ENCODE measurements around the gene SLC22A23. TPM values are rescaled to one million over a fixed set of nuclear protein-coding genes. Genes with fewer than 3 reads are reported as not detected.
A peak's percentile ranks its signal among the peaks of the same experiment; 100 is the strongest.

SLC22A23 gene
- total RNA-seq, 2 experiments from 2014 or later = 0.90 to 1.0 TPM

GRCh38 chr6:3281631-3282475 is 175.0 kb downstream of the SLC22A23 start:
- no peaks in the 10 kb centered on the region for H3K4me1 Mint-ChIP-seq (ENCODE audit: low read depth)
- no peak overlapping the region for H3K4me3 Mint-ChIP-seq
- ChIA-PET CTCF (interaction anchor here (1.1 to 6.4 kb wide), 5 partner anchors 10 to 450 kb away, joined by 3 to 98 read pairs (median 4); no protein-coding TSS in a partner anchor), POLR2A (no interaction called here)
- no peak for DNase-seq
- H3K9me3 Mint-ChIP-seq = no peaks in the 10 kb centered on the region
- H3K36me3 Mint-ChIP-seq = peaks cover 1% of the 10 kb centered on the region
- intact Hi-C loops (cut with micrococcal nuclease) = no loop called here
- H3K27me3 Mint-ChIP-seq = no peaks in the 10 kb centered on the region
- no peak overlapping the region for H3K27ac Mint-ChIP-seq

GRCh38 chr6:3280866-3281465 is 175.9 kb downstream of the SLC22A23 start:
- Mint-ChIP-seq H3K27me3 (no peaks in the 10 kb centered on the region), H3K4me1 (ENCODE audit: low read depth) (no peaks in the 10 kb centered on the region), H3K9me3 (no peaks in the 10 kb centered on the region), H3K36me3 (peaks cover 1% of the 10 kb centered on the region), H3K27ac (no peak overlapping the region), H3K4me3 (no peak overlapping the region)
- ChIA-PET CTCF (interaction anchor here (1.1 to 6.4 kb wide), 4 partner anchors 11 to 451 kb away, joined by 3 to 98 read pairs (median 4); no protein-coding TSS in a partner anchor), POLR2A (no interaction called here)
- no peak for DNase-seq
- intact Hi-C loops (cut with micrococcal nuclease) = no loop called here

DNA sequence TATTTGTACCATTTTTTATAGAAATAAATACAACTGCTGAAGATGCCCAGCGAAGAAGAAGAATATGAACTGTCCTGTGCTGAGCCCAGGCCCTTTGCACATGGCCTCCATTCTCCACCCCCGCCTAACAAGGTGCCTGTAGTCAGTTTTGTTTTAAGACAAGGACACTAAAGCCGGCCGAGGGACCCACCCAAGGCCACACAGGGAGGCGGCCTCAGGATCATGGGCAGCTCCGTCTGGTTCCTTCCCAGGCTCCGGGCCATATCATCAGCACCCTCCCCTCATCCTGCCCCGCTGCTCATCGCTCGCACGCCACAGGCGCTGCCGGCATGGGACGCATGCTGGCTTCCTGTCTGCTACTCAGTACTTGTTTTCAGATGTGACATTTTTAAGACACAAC is 176.8 kb downstream of the SLC22A23 start:
- no peaks in the 10 kb centered on the region for H3K9me3 Mint-ChIP-seq
- no peaks in the 10 kb centered on the region for H3K27me3 Mint-ChIP-seq
- no peak overlapping the region for H3K4me3 Mint-ChIP-seq
- H3K4me1 Mint-ChIP-seq (ENCODE audit: low read depth) = no peaks in the 10 kb centered on the region
- intact Hi-C loops (cut with micrococcal nuclease) = no loop called here
- CTCF ChIA-PET = interaction anchor here (0.6 to 6.4 kb wide), 19 partner anchors 8 to 614 kb away, joined by 3 to 98 read pairs (median 3); partner anchors contain the start of gene PSMG4
- no peak overlapping the region for H3K27ac Mint-ChIP-seq
- POLR2A ChIA-PET = no interaction called here
- peaks cover 1% of the 10 kb centered on the region for H3K36me3 Mint-ChIP-seq
- DNase-seq = no peak

DNA sequence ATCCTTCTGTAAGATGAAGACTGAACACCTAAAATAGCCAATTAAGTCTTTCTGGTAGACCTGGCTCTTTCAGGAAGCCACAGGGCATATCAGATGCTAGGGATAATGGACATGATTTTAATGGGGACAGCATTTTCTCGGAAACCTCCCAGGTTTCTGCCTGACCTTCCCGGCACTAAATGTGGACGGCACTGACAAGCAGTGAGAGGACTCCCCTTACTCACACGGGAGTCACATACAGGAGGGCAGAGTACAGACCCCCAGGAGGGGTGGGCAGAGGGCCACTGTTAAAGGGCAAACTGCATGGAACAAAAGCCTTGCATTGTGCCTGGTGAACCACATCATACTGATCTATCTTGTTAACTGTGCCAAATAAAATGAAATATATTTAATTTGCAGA is 178.2 kb downstream of the SLC22A23 start:
- POLR2A ChIA-PET = no interaction called here
- intact Hi-C loops (cut with micrococcal nuclease) = loop anchor here (1.0 to 10.0 kb wide), 3 partner anchors 179 to 726 kb away; partner anchors contain the start of gene SLC22A23

GRCh38 chr6:3277851-3278416 is 178.9 kb downstream of the SLC22A23 start:
- H3K4me1 Mint-ChIP-seq (ENCODE audit: low read depth) = peaks cover 15% of the 10 kb centered on the region
- ChIA-PET POLR2A (no interaction called here), CTCF (interaction anchor here (0.5 to 6.4 kb wide), 2 partner anchors 300 to 454 kb away, joined by 3 to 98 read pairs; no protein-coding TSS in a partner anchor)
- H3K27ac Mint-ChIP-seq = no peak overlapping the region
- peaks cover 2% of the 10 kb centered on the region for H3K36me3 Mint-ChIP-seq
- H3K27me3 Mint-ChIP-seq = no peaks in the 10 kb centered on the region
- H3K4me3 Mint-ChIP-seq = no peak overlapping the region
- no peaks in the 10 kb centered on the region for H3K9me3 Mint-ChIP-seq
- DNase-seq = no peak
- intact Hi-C loops (cut with micrococcal nuclease) = loop anchor here (5.0 to 10.0 kb wide), 2 partner anchors 179 to 727 kb away; partner anchors contain the start of gene SLC22A23

More for the DNA sequence above, 178.2 kb downstream of the SLC22A23 start:
- CTCF ChIA-PET = interaction anchor here (6.4 kb wide), 1 partner anchor 453 kb away, joined by 98 read pairs; no protein-coding TSS in a partner anchor
- peaks cover 8% of the 10 kb centered on the region for H3K4me1 Mint-ChIP-seq (ENCODE audit: low read depth)
- no peaks in the 10 kb centered on the region for H3K27me3 Mint-ChIP-seq
- no peak overlapping the region for H3K27ac Mint-ChIP-seq
- H3K9me3 Mint-ChIP-seq = no peaks in the 10 kb centered on the region
- peaks cover 1% of the 10 kb centered on the region for H3K36me3 Mint-ChIP-seq
- DNase-seq = no peak
- no peak overlapping the region for H3K4me3 Mint-ChIP-seq

DNA sequence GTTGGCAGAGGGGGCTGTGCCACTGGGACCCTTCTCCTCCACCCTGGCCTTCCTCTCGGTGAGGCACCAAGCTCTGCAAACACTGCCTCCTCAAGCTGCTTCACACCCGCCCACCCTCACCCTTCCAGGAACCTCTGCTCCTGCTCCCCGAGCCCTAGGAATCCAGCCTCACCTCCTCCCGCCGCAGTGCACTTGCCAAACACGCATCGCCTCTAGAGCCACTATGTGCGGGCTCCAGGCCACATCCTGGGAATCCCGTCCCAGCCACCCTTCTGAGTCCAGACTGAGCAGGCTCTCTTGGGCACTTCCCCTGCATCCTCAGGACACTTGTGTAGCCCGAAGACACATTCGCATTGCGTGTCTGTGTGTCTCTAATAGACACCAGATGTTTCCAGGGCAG is 179.6 kb downstream of the SLC22A23 start:
- Mint-ChIP-seq H3K4me3 (no peak overlapping the region), H3K9me3 (no peaks in the 10 kb centered on the region), H3K4me1 (ENCODE audit: low read depth) (peaks cover 20% of the 10 kb centered on the region), H3K36me3 (peaks cover 4% of the 10 kb centered on the region), H3K27me3 (no peaks in the 10 kb centered on the region), H3K27ac (no peak overlapping the region)
- intact Hi-C loops (cut with micrococcal nuclease) = loop anchor here (5.0 to 10.0 kb wide), 2 partner anchors 180 to 728 kb away; partner anchors contain the start of gene SLC22A23
- no peak for DNase-seq
- CTCF ChIA-PET = interaction anchor here (0.6 to 1.7 kb wide), 2 partner anchors 181 to 455 kb away, joined by 3 to 13 read pairs; no protein-coding TSS in a partner anchor
- POLR2A ChIA-PET = no interaction called here

DNA sequence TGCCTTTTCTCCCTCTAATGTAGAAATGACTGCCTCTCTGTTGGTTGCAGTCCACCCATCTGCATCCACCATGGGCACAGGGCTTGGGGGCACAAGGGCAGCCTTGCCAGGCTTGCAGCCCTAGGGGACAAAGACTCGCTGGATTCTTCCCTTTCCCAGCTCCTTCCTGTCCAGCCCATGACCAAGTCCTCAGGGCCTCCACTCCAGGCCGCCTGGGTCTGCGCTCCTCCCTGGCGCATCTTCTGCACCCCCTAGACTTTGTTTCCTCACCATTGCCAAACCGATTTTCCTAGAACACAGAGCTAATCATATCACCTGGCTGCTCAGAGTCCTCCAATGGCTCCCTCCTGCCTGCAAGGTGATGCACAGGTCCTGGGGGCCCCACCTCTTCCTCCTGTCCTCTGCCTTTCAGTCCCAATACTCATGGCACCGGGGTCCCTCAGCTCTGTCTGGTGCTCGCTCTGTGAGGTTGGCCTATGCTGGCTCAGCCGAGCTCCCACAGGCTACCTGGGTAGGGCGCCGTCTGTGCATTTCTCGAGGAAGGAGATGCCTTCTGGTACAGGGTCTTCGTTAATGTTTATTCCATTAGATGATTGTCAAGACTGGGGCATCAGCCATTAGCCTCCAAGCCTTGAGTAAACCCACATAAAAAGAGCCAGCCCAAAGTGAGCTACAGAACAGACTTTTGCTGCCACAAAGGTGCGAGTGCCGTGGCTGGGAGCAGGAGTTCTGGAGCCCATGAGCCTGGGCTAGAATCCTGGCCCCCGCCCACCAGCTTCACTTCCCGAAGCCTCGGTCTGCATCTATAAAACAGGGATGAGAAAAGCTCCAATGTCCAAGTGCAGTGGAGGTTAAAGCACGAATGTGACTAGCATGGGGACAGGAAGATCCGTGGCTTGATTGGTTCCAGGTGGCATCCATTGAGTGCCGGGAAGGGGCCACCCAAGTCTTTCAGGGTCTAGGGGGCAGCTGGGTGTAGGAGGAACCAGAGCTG is 180.4 kb downstream of the SLC22A23 start:
- CTCF ChIA-PET = interaction anchor here (0.6 to 1.7 kb wide), 3 partner anchors 25 to 456 kb away, joined by 3 to 13 read pairs (median 3); no protein-coding TSS in a partner anchor
- DNase-seq = no peak
- Mint-ChIP-seq H3K9me3 (no peaks in the 10 kb centered on the region), H3K4me1 (ENCODE audit: low read depth) (peaks cover 26% of the 10 kb centered on the region), H3K27me3 (no peaks in the 10 kb centered on the region), H3K27ac (no peak overlapping the region), H3K36me3 (peaks cover 9% of the 10 kb centered on the region), H3K4me3 (no peak overlapping the region)
- intact Hi-C loops (cut with micrococcal nuclease) = loop anchor here (5.0 to 10.0 kb wide), 2 partner anchors 181 to 728 kb away; partner anchors contain the start of gene SLC22A23
- POLR2A ChIA-PET = no interaction called here

- Mint-ChIP-seq H3K27me3 (no peaks in the 10 kb centered on the region), H3K27ac (peak overlapping the region; percentile 44), H3K36me3 (peaks cover 16% of the 10 kb centered on the region), H3K4me3 (no peak overlapping the region), H3K4me1 (ENCODE audit: low read depth) (peaks cover 33% of the 10 kb centered on the region), H3K9me3 (no peaks in the 10 kb centered on the region)
- intact Hi-C loops (cut with micrococcal nuclease) = loop anchor here (10.0 kb wide), 1 partner anchor 731 kb away; no protein-coding TSS in a partner anchor
- DNase-seq = peak; percentile 30
- POLR2A ChIA-PET = interaction anchor here (1.2 kb wide), 1 partner anchor 15 kb away, joined by 4 read pairs; the partner anchor contains the start of gene PSMG4
- CTCF ChIA-PET = interaction anchor here (0.9 to 2.7 kb wide), 3 partner anchors 23 to 459 kb away, joined by 3 to 10 read pairs (median 9); no protein-coding TSS in a partner anchor
Measured at GRCh38 chr6:3273707-3274521, 182.9 kb downstream of the SLC22A23 start.

DNA sequence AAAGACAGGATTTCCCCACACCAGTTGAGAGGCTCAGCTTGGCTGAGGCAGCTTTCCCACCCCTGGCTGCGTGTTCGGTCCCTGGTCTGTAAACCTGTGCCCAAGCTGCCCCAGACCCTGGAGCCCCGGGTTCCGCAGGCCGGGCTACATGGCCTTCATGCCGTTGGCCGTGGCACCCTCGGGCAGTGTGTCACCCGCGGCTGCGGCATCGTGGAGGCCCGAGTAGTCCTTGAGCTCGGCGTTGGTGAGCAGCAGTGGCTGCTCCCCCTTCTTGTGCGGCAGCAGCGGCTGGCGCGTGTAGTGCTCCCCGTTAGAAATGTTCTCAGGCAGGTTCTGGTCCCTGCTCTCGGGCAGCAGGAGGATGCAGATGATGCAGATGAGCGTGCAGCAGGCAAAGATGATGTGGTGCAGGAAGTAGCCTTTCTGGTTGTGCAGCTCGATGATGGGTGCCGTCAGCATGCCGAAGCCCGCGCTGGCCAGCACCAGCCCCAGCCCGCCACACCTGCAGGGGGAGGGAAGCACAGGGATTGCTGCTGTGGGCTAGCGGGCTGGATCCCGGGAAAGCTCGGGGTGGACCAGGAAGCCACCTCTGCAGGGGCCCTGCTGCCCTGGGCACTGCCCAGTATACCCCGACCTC is 183.8 kb downstream of the SLC22A23 start:
- ChIA-PET POLR2A (interaction anchor here (1.2 to 1.5 kb wide), 2 partner anchors 14 kb away, joined by 4 to 5 read pairs; partner anchors contain the start of gene PSMG4), CTCF (interaction anchor here (0.5 to 2.7 kb wide), 4 partner anchors 22 to 460 kb away, joined by 3 to 10 read pairs (median 6); no protein-coding TSS in a partner anchor)
- no peak overlapping the region for H3K27ac Mint-ChIP-seq
- H3K9me3 Mint-ChIP-seq = no peaks in the 10 kb centered on the region
- H3K4me1 Mint-ChIP-seq (ENCODE audit: low read depth) = peaks cover 36% of the 10 kb centered on the region
- intact Hi-C loops (cut with micrococcal nuclease) = loop anchor here (10.0 kb wide), 1 partner anchor 732 kb away; no protein-coding TSS in a partner anchor
- H3K4me3 Mint-ChIP-seq = no peak overlapping the region
- no peaks in the 10 kb centered on the region for H3K27me3 Mint-ChIP-seq
- no peak for DNase-seq
- H3K36me3 Mint-ChIP-seq = peaks cover 18% of the 10 kb centered on the region

- H3K4me1 Mint-ChIP-seq (ENCODE audit: low read depth) = peaks cover 36% of the 10 kb centered on the region
- no peaks in the 10 kb centered on the region for H3K9me3 Mint-ChIP-seq
- CTCF ChIA-PET = interaction anchor here (0.9 kb wide), 1 partner anchor 146 kb away, joined by 3 read pairs; no protein-coding TSS in a partner anchor
- no peak for DNase-seq
- peaks cover 20% of the 10 kb centered on the region for H3K36me3 Mint-ChIP-seq
- POLR2A ChIA-PET = interaction anchor here (1.5 kb wide), 1 partner anchor 12 kb away, joined by 5 read pairs; no protein-coding TSS in a partner anchor
- intact Hi-C loops (cut with micrococcal nuclease) = loop anchor here (10.0 kb wide), 1 partner anchor 733 kb away; no protein-coding TSS in a partner anchor
- no peak overlapping the region for H3K27ac Mint-ChIP-seq
- no peak overlapping the region for H3K4me3 Mint-ChIP-seq
- no peaks in the 10 kb centered on the region for H3K27me3 Mint-ChIP-seq
Measured at GRCh38 chr6:3271756-3272155, 185.1 kb downstream of the SLC22A23 start.

Measured in activated CD4-positive, alpha-beta memory T cell treated with anti-CD3 and anti-CD28 coated beads for 36 hours (primary cell).